Stimulated activated CD8-positive, alpha-beta memory T cell treated with anti-CD3 and anti-CD28 coated beads, Interleukin-4, amount 100 ng/mL, for 1 hour (primary cell): ENCODE data around the gene ABHD11.

Source experiments
- DNase-seq, 2 donors: peaks; one replicate each; pipeline ENCODE4 v3.0.0-alpha.2; 2020; ENCODE audit warnings: low read depth in 2 of 2, low spot score in 1 of 2

The ABHD11 gene

GRCh38 chr7:73702226-73702625 is 36.4 kb downstream of the ABHD11 start:
- DNase-seq = no peak

DNA sequence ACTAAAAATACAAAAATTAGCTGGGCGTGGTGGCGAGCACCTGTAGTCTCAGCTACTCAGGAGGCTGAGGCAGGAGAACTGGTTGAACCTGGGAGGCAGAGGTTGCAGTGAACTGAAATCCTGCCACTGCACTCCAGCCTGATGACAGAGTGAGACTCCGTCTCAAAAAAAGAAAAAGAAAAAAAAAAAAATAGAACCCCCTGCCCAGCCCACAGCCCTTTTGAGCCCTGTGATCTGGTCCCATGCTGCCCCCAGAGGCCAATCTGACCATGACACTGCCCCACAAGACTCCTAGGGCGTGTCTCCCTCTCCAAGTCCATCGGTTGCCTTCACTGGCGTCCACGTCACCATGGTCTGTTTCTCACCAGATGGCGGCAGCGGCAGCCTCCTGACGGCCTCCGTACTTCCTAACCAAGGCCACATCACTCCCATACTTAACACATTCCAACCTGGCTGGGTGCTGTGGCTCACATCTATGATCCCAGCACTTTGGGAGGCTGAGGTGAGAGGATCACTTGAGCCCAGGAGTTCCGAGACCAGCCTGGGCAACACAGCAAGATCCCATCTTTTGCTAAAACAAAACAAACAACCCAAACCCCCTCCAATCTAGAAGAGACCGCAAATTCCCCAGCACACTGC is 37.1 kb downstream of the ABHD11 start:
- no peak for DNase-seq

DNA sequence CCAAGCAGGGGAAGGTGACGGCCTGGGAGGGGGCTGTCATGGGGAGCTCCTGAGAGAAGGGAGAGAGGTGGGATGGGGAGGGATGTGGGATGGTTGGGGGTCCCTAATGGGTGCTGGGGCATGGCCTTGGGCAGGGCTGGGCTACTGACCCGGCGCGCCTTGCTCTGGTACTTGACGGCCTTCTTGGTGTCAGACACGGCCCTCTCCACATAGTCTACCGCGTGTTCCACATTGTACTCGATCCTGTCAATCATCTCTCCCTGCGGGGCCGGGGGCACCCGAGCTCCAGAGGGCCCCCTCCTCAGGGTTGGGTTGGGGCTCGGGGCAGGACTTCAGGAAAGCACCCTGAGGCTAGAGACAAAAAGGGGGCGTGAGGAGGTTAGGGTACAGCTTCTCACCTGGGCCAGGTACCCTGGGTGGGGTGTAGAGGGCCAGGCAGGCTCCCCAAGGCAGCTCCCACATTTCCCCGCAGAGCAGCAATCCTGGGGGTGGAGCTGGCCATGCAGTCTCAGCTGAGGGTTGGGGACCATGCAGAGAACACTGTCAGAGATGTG is 37.9 kb downstream of the ABHD11 start:
- no peak for DNase-seq

- no peak for DNase-seq
These were observed 38.6 kb downstream of the ABHD11 start for GRCh38 chr7:73700069-73700423.

DNA sequence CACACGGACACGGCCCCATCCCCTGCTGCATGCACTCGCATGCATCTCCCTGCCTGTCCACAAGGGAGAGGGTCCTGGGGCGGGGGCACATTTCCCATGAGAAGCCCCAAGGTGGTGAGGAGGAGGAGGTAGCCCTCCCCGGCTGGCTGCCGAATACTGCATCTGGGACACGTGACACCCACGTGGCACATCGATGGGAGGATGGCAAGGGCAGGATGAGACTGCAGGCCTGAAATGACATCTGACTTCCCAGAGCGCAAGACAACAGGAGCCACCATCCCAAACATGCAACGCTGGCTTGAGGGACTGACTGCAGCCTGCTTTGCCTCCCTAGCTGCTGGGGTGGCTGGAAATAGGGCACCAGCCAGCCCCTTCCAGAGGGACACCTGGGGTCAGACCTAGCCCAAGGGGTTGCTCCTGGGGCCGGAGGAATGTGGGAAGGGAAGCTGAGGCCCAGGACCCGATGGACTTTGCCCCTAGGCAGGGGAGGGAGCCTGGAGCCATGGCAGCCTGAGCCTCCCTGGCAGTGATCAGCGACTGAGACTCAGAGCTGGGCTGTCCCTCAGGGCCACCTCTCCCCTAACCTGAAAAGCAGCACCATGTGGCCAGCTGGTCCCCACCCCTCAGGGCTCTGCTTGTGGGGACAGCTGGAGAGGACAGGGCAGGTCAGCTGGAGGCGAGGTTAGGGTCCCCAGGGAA is 39.1 kb downstream of the ABHD11 start:
- DNase-seq = no peak

DNA sequence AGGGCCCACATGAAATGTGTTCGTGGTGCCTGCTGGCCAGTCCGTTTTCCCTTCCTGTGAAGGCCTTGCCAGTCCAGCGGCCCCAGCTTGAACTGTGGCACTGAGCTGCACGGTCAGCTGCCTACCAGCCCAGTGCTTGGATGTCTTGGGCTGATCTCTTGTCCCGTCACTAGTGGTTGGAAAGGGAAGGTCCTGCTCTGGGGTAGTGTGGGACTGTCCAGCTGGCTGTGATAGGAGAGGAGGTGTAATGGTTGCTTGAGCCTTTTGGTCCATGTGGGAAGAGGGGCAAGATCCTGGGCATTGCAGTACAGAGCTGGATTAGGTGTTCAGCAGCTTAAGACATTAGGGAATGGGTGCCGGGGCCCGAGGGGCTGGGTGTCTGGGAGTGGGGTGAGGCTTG is 40.2 kb downstream of the ABHD11 start:
- DNase-seq = no peak

DNA sequence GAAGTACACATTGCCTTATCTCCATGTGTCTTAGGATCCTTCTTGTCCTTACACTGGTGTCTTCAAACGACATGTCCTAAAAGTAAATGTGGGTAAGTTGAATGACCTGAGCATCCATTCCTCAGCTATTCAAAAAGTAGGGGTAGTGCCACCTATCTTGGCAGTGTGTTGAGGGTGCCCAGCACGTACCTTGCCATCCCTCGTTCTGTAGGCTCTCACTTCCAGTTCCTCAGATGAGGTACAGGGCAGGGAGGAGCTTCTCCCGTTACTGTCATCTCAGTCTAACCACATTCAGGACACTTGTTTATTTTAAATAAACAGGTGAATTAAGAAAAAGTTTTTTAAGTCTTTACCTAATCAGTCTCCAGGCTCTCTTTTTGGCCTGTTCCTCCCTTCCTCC is 42.2 kb downstream of the ABHD11 start:
- no peak for DNase-seq

GRCh38 chr7:73690646-73691045 is 48.0 kb downstream of the ABHD11 start:
- no peak for DNase-seq

DNA sequence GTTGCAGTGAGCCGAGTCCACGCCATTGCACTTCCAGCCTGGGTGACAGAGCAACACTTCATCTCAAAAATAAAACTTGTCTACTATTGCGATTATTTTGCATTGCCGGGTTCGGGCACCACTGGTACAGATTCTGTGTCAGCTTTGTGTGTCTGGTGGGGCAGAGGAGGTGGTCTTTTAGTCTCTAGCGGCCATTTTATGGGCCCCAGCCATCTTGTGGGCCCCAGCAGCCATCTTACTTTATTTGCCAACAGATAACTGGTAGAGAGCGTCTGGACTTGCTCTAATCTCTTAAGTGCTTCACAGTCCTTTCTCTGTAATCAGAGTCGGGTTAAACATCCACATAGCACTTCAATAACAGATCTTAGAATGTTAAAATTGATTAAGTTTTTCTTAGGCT is 50.3 kb downstream of the ABHD11 start:
- no peak for DNase-seq
